Kidney epithelial cell (primary cell): ENCODE data around the gene STK32A. TPM values are rescaled to one million over a fixed set of nuclear protein-coding genes. Genes with fewer than 3 reads are reported as not detected.
"Not testable (repeated sequence)": the region's sequence is repeated elsewhere in the genome, so short reads cannot be mapped to it uniquely, and the experiment has no call there.

ENCODE experiments used
- DNase-seq: peaks from one replicate; pipeline ENCODE4 v3.0.0-alpha.2; 2010; ENCODE audit warnings: low read depth
- H3K27me3 ChIP-seq: 2 replicates; pipeline ENCODE4 v1.6.0; 2011; ENCODE audit warnings: low read length; ENCODE audit not compliant: control insufficient read depth, insufficient read depth
- H3K36me3 ChIP-seq: 2 replicates; pipeline ENCODE4 v1.5.1; 2011; ENCODE audit warnings: low read length; ENCODE audit not compliant: control insufficient read depth, insufficient read depth
- H3K4me3 ChIP-seq: 2 replicates; pipeline ENCODE4 v1.5.1; 2011; ENCODE audit warnings: low read depth, mild to moderate bottlenecking, control low read depth, low read length
- total RNA-seq: library from RNA; depleted of rRNA; stranded (reverse); fragments of >200 nt; gene quantifications from 2 replicates; pipeline ENCODE4 v1.2.3, GENCODE V29; 2015
- TF ChIP-seq, protein P1 (sequence below): IDR thresholded peaks from 2 replicates; pipeline ENCODE4 v1.5.1; 2011; ENCODE audit warnings: mild to moderate bottlenecking, moderate library complexity, low read length, control low read depth, inconsistent platforms; ENCODE audit not compliant: insufficient read depth, poor library complexity, severe bottlenecking

Gene STK32A
- total RNA-seq, 1 donor from 2014 or later: 3.7 TPM

DNA sequence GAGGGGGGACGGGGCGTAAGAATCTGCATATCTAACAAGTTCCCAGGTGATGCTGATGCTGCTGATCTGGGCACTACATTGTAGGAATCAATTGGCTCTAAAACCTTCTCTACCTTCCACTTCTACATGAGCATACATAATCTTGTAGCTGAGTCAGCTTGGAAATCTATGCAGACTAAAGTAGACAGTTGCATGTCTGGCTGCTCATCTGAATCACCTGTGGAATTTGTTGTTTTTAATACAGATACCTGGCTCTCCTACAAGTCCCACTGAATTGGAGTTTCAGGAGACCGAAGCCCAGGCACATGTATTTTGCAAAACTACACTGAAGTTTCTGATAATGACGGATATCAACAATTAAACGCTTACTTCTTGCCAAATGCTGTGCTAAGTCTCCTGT, 113.6 kb downstream of the STK32A start:
- TF ChIP-seq, protein P1, sequence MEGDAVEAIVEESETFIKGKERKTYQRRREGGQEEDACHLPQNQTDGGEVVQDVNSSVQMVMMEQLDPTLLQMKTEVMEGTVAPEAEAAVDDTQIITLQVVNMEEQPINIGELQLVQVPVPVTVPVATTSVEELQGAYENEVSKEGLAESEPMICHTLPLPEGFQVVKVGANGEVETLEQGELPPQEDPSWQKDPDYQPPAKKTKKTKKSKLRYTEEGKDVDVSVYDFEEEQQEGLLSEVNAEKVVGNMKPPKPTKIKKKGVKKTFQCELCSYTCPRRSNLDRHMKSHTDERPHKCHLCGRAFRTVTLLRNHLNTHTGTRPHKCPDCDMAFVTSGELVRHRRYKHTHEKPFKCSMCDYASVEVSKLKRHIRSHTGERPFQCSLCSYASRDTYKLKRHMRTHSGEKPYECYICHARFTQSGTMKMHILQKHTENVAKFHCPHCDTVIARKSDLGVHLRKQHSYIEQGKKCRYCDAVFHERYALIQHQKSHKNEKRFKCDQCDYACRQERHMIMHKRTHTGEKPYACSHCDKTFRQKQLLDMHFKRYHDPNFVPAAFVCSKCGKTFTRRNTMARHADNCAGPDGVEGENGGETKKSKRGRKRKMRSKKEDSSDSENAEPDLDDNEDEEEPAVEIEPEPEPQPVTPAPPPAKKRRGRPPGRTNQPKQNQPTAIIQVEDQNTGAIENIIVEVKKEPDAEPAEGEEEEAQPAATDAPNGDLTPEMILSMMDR: no peak
- no peak overlapping the region for H3K4me3 ChIP-seq
- H3K27me3 ChIP-seq: no peaks in the 10 kb centered on the region
- H3K36me3 ChIP-seq: no peaks in the 10 kb centered on the region
- no peak for DNase-seq

DNA sequence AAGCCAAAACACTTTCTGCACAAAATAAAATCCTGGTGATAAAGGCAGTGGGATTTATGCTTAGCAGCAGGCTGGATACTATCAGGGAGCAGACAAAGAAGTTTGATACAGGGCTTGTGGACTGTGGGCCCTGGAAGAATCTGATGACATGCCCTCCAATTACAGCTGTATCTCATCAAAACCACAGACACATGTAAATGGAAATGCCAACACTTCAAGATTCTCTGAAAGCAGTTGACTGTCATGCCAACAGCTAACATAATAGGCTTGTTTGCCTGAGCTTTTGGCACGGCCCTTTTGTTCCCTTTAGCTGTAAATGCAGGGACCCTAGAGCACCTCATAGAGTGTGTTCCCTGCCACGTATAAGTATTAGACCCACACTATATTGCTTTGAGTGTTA, 114.4 kb downstream of the STK32A start:
- TF ChIP-seq, protein P1: no peak
- H3K4me3 ChIP-seq: no peak overlapping the region
- no peaks in the 10 kb centered on the region for H3K27me3 ChIP-seq
- no peak for DNase-seq
- no peaks in the 10 kb centered on the region for H3K36me3 ChIP-seq

DNA sequence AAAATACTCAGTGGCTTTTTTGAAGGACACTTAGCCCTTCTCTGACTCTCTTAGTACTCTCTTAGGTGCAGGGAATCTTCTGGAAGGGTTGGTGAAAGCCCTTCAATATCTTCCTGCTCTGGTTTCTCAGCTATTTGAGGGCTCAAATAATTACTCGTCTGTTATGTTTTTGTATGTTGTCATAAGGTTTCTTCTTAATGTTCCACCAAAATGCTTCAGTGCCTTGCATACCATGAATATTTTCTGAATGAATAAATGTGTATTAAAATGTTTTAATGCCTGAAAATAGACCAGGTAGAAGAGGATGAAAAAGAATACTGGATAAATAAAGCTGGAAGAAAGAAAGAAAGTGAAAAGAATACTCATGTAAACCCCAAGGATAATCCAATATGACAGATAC, 124.3 kb downstream of the STK32A start:
- TF ChIP-seq, protein P1: no peak
- no peaks in the 10 kb centered on the region for H3K36me3 ChIP-seq
- no peak overlapping the region for H3K4me3 ChIP-seq
- no peaks in the 10 kb centered on the region for H3K27me3 ChIP-seq
- DNase-seq: no peak

DNA sequence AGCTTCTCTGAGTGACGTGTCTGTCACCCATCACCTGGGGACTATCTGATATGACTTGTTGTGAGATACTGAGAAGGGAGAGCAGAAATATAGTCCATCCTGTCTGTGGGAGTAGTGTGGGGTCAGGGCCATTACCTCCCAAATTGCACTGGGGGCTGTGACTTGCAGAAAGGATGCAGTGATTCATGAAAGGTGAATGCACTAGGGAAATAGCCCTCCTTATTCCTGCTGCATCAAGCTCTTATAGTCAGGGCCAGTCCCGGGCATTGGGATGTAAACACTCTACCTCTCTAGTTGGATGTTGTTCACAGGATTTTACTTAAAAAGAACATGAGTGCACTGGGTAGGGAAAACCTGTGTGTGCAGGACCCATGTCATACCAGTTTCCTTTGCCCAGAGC, 124.8 kb downstream of the STK32A start:
- Histone ChIP-seq H3K27me3 (no peaks in the 10 kb centered on the region), H3K36me3 (no peaks in the 10 kb centered on the region), H3K4me3 (no peak overlapping the region)
- DNase-seq: no peak
- TF ChIP-seq, protein P1: no peak

DNA sequence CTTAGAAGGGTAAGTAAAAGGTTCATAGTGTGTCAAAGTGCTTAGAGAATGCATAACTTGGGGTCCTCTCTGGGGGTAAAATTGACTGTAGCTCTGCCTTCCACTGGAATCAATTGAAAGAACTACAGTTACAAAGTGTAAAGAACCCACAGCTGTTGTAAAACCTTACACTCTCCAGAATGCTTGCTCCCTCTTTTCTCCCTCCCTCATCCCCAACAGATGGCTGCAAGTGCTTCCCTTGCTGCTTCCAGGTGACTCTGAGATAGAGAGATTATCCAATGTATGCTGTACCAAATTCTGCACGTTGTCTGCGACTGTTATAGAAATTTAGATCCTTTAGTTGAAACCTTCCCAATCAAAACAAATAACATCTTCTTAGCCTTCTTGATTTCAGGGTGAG, 126.0 kb downstream of the STK32A start:
- TF ChIP-seq, protein P1: no peak
- no peak overlapping the region for H3K4me3 ChIP-seq
- no peak for DNase-seq

DNA sequence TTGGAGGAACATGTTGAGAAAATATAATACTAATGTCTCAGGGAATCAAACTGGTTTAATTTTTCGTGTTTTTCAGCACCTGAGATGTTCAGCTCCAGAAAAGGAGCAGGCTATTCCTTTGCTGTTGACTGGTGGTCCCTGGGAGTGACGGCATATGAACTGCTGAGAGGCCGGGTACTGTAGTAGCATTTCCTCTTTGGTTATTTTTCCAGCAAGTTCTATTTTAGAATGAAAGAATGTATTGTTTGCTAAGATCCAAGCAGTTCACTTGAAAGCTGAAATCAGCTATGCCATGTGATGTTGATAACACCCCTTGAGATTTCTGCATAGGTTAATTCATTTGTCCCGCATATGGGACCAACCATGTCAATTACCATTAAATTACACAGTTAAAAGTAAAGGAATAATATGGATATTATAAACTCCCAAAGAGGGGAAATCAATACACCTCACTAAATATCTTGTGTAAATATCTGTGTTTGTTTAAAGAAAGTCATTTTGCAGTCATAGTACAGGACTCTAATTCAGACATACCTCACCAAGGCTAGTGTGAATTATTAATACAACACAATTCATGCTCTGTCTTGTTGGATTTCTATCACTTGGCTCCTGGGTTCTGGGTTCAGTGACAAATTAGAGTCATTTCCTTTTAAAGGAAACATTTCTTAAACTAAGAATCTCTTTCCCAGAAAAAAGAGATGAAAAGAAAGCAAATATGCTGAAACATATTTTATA, 126.8 kb downstream of the STK32A start:
- H3K27me3 ChIP-seq: no peaks in the 10 kb centered on the region
- TF ChIP-seq, protein P1: no peak
- H3K36me3 ChIP-seq: no peaks in the 10 kb centered on the region
- DNase-seq: no peak
- no peak overlapping the region for H3K4me3 ChIP-seq

More for the DNA sequence above, 126.0 kb downstream of the STK32A start:
- Histone ChIP-seq H3K27me3 (no peaks in the 10 kb centered on the region), H3K36me3 (no peaks in the 10 kb centered on the region)

DNA sequence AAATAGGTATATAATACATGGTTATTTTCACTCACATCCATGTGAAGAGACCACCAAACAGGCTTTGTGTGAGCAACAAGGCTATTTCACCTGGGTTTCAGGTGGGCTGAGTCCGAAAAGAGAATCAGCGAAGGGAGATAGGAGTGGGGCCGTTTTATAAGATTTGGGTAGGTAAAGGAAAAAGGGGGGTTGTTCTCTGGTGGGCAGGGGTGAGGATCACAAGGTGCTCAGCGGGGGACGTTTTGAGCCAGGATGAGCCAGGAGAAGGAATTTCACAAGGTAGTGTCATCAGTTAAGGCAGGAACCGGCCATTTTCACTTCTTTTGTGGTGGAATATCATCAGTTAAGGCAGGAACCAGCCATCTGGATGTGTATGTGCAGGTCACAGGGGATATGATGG, 132.6 kb downstream of the STK32A start:
- H3K27me3 ChIP-seq, DNase-seq, H3K36me3 ChIP-seq, H3K4me3 ChIP-seq: not testable (repeated sequence)
